ENCODE data around the gene MEPCE.

Gene MEPCE

DNA sequence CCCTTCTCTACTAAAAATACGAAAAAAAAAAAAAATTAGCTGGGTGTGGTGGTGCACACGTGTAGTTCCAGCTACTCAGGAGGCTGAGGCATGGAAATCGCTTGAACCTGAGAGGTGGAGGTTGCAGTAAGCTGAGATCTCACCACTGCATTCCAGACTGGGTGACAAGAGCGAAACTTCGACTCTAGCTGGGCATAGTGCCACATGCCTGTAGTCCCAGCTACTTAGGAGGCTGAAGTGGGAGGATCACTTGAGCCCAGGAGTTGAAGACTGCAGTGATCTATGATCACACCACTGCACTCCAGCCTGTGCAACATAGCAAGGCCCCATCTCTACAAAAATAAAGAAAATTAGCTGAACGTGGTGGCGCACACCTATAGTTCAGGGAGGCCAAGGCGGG lies 35.7 kb downstream of the MEPCE start:
- DNase-seq, result no peak

DNA sequence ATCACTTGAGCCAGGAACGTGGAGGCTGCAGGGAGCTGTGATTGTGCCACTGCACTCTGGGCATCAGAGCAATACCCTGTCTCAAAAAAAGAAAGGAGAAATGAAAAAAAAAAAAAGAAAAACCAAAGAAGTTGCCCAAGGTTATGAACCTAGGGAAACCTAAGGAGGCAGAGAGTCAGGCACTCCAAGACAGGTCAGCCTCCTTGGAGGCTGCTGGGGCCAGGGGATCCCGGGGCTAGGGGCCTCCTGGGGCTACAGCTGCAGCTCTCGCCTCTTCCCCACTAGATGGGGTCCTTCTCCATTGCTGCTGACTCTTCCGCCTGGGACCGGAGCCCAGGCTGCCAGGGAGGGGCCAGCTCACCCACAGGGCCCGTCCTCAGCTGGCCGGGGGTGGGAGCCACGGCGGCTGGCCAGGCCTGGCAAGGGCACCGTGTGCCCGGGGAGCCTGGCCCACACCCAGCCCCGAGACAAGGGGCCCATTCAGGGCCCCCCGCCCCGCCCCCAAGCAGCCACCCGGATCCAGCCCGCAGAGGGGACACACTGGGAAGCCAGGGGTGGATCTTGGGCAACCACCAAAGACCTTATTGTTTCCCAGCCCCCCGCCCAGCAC lies 36.2 kb downstream of the MEPCE start:
- DNase-seq, result no peak

DNA sequence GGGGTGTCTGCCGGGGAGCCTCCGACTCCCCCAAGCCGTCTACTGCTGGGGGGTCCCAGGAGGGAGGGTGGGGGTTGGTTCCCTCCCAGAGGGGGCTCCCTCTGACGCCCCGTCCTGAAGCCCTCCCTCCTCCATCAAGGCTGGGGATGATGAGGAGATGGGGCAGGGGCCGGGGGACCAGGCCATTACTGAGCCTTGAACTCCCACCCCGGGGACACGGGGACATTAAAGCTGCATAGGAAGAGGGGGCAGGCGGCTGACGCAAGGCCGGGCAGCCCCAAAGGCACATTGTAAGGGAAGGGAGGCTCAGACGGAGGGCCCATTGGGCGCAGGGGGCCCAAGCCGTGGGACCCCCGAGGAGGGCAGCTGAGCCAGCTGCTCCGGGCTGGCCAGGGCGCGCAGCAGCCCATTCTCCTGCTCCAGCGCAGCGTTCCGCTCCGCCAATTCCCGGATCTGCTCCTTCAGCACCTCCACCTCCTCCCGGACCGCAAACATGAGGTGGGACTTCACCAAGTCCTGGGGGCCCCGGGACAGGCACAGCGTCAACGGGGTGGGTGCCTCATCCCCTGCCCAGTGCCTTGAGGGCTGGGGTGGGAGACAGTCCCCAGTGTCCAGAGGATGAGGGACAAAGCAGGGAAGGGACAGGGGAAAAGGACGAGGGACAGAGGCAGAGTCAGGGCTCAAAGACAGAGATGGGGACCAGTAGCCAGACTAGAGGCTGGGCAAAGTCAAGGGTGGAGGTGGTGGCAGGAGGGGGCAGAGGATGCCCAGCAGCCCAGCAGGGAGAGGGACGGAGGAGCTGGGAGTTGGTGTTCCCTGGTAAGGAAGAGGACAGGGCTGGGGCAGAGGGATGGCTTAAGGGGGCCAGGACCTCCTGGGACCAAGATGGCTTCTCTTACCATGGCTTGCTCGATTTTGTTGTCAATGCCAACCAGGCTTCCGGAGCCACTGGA lies 37.3 kb downstream of the MEPCE start:
- DNase-seq, result no peak

DNA sequence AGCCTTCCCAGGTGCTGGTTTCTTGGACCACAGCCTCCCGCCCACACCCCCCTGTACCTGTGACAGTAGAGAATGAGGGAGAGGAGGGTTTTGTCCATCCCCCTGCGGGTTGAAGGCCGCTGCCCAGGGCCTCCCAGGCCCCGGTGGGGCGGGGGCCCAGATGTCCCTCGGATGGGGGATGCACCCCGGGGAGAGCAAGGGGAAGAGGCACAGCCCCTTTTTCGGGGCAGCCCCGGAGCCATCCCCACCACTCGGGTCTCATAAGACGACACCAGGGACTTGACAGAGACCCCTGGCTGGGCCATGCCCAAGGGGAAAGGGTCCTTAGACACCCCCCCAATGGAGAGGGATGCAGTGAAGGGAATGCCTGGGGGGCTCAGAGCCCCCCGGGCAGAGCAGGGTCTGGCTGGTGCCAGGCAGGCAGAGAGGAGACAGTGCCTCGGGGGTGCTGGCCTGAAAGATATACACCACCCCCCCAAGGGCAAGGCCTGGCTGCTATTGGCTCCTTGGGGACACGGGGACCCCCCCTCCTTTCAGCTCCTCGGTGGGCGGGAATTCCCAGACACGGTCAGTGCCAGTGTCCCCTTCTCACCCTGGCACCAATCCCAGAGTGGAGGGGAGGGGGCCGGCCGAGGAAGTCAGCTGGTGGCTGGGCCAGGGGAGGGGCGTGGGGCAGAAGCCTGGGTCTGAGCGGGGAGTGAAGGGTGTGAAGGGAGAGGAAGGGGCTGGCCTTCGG lies 38.2 kb downstream of the MEPCE start:
- no peak for DNase-seq

DNA sequence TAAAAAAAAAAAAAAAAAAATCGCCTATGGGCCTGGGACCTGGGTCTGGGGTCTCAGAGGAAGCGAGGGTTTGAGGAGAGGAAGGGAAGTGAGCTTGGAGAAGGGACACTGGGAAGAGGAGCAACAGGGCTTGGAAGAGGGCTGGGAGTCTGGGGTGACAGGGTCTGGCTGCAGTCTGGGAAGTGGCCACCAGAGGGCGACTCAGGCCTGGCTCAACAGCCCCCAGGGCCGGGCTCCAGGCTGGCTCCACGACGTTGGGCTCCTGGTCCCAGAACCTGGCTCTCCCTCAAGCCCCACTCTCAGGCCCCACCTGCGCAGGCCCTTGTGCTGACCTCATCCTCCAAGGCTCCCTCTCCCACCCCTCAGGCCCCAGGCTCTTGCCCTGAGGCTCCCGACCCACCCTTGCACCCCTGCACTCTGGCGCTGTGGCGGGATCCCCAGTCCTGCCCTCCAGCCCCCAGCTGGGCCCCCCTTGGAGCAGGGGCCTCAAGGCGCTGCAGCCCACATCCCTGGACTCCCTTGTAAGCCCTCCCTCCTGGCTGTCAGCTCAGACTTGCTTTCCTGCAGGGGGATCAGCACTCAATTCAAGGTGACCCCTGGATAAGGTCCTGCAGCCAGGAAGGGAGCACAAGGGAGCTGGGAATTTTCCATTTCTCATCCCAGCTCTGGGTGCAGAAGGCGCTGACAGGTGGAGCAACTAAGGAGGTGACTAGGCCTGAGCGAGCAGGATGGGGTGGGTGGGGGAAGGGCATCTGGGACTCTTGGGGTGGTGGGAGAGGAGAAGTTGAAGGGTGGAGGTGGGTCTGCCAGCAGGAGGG lies 39.8 kb downstream of the MEPCE start:
- DNase-seq, result peak; percentile 98

DNA sequence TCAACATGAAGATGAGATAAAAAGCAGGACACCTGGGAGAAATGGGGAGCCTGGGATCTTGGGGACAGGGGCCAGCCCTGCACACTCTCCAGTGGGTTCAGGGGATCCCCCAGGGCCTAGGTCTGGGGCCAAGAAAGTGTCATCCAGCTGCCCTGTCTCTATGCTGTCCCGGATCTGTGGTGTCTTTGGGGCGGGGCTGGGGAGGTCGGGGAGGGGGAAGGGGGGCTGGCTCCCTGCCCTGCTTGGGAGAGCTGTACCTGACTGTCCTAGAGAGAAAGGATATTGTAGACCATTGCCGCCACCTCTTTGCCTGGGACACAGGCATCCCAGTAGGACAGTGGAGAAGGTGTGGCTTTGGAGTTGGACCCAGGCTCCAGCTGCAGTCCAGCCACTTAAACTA lies 41.4 kb downstream of the MEPCE start:
- no peak for DNase-seq

DNA sequence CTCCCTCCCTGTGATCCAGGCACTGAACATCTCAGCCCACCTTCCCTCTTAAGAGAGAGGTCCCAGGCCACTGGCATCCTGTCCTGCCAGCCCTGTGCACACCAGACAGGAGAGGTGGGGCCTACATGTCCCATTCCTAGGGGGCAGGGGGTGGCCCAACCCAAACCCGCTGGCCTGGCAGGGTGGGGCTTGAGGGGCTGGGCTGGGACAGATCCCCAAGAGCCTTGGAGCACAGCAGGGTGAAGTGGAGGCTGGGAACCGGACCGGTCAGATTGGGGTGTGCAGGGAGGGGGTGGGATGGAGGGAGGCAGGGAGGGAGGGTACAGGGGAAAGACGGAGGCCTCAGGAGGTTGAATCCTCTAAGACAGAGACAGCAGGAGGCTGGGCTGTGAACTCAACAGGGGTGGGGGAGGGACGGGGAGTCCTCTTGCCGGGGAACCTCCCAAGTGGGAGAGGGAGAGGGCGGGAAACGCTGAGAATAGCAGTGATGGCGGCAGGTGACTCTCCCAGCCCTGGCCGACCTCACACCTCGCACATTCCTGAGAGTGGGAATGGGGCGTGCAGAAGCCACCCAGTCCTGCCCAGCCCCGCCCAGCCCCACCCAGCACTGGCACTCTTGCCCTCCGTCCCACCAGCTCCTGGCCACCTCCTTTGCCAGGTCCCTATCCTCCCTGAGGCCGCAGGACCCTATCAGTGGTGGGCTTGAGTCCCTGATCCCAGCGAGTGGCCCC lies 42.7 kb downstream of the MEPCE start:
- no peak for DNase-seq

DNA sequence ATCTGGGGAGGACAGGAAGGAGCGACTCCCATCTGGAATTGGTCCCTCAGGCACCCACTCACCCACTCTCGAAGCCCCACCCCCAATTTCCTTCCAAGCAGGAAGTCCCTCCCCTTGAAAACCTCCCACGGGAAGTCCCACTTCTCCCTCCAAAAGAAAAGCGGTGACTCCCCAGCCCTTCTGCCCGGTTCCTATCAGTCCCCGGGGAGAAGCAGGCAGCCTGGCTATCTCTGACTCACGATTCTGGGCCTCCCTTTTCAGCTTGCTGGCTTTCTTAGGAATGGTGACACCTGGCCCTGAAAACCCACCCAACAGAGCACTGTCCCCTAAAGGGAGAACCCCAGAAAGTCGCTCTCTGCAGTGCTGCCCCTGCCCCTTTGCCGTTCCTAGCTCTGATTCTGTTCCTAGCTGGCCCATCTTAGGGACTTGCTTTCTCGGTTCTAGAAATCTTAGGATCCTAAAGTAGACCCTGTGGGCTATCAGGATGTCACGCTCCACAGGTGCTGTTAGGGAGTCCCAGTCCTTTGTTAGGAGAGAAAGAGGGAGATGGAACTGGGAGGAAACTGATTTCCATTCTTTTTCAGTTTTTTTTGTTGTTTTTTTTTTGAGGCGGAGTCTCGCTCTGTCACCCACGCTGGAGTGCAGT lies 43.3 kb downstream of the MEPCE start:
- no peak for DNase-seq

DNA sequence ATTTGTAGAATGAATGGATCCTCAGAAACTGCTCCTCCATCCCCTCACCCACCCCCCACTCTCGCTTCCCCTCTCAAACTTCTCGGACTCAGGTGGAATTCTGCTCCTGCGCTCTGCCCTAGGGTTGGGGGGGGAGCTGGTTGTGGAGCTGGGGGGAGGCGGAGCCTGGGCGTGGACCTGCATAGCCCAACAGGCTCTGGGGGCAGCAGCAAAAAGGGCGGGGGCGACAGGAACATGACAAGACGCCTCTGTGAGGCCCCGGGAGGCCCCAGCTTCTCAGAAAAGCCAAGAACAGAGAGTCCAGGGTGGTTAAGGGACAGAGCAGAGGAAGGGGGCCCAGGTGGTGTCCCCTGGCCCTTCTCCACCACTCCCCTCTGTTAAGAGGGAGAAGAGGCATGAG lies 45.9 kb downstream of the MEPCE start:
- no peak for DNase-seq

DNA sequence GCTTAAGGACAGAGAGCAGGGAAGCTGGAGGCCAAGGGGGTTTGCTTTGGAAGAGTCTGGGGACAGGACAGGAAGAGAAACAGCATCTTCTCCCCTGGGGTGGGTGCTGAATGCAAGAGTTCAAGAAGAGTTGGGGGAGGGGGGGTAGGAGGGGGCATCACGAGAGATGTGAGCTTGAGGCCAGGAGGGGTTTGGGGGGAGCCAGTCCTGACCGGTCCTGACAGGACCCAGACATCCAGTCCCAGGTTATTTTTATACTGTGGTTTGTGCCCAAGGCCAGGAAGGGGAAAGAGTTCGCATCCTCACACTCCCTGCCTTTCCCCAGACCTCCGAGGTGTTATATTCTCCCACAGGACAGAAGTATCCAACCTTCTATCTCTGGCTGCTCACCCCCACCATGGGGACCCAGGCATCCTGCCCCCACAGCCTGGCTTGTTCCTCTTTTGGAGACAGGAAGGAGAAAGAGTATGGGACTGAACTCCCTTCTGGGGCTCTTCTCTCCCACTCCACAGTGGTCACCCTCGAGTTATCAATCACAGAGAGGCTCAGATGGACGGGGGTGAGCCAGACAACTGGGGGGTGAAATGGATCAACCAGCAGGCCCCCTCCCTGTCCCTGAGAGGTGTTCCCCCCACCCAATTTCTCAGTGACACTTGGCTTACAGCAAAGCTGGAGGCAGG lies 46.6 kb downstream of the MEPCE start:
- no peak for DNase-seq

DNA sequence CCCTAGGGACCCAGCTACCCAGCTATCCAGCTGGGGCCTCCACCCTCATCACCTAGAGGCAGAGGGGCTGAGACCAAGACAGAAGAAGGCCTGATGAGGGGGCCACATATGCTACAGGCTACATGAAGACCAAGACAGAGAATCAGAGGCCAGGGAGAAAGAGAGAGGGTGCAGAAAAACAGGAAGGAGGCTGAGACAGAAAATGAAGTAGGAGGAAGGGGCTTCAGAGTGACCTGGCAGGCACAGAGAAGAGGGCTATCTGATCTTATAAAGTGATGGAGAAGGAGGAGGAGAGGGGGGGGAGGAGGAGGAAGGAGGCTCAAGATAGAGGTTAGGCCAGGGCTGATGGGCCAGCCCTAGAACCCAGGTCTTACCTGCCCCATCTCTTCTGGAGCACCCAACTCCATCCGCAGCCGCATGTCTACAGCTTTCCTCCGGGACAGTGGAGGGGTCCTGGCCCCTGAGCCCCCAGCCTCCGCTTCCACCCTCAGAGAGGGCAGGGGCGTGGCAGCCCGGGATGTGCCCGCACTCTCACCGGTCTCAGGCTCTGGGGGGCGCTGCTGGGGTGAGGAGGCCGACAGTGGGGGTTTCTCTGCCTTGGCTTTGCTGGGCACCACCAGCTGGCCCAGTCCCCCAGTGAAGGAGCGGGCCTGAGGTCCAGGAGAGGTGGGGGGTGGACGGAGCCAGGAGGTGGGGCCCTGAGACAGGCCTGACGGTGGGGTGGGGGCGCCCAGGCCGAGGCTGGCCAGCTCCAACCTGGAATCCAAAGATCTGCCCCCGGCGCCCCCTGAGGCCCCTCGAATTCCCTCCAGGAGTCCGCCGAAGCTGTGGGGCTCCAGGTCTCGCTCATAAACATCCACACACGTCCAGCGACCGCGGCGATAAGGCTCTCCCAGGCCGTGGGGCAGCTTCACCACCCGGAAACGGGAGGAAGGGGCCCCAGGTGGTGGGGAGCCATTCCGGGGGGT lies 47.6 kb downstream of the MEPCE start:
- peak; percentile 83 for DNase-seq

DNA sequence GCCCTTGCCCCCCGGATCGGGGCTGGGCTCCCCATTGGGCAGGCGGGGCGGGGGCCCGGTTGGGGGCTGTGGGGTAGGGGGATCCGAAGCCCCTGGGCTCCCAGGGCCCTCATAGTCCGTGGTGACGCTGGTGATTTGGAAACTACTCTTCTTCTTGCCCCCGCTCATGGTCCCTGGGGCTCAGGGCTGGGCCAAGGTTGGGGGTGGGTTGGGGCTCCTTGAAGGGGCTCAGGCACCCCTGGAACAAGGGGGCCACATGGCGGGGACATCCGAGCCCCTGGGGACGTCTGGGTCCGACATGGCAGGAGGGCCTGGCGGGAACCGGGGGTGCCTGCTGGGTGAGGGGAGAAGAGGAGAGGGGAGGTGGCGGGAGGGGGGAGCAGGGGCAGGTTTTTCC lies 48.2 kb downstream of the MEPCE start:
- no peak for DNase-seq

DNA sequence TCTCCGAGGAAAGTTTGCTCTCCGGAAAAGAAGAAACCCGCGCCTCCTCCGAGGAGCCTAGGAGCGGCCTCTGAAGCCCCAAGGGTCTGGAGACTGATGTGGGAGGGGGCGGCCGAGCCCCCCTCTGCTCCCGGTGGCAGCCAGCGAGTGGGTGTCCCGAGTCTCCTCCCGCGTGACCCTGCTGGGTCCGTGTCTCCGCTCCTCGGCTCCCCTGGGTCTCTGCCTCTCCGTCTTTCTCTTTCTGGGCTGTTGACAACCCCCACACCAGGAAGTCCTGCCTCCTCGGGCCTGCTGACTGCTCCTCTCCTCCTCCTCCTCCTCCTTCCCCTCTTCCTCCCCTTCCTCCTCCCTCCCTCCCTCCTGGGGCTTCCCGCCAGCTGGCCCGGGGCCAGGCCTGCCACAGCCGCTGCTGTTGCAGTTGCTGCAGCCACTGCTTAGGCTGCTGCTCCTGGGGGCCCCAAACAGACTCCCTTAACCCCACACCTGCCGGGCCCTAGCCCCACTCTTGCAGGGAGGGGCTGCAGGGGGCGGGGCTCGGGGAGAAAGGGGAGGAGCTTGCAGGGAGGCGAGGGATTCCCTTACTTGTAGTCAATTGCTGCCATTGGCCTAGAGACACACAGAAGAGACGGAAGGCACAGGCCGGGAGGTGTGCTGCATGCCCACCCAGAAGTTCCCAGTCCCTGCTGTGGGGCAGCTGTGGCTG lies 49.5 kb downstream of the MEPCE start, which contains the start of gene TSC22D4:
TSS of gene TSC22D4 (minus strand) at position 257 of the 703 bp plus-strand sequence. CDS start 1,176 bp downstream, outside the sequence.
- peak; percentile 94 for DNase-seq

DNA sequence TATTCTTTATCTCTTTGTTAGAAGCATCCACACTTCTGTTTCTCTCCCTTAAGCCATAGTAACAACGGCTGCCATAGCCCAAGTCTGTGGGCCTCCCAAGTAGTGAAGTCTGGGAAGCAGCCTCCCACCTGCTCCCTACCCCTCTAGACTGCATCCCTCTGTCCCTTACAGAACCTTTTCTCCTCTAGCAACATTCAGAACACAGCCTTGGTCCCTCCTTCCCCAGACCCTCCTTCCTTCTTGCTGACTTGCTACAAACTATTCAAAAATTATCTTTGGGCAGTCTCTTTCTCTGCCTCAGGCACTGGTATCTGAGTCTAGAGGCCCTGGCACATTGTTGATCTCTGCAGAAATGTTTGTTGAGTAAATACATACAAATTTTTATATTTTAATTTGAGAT lies 51.8 kb downstream of the MEPCE start:
- DNase-seq, result no peak

DNA sequence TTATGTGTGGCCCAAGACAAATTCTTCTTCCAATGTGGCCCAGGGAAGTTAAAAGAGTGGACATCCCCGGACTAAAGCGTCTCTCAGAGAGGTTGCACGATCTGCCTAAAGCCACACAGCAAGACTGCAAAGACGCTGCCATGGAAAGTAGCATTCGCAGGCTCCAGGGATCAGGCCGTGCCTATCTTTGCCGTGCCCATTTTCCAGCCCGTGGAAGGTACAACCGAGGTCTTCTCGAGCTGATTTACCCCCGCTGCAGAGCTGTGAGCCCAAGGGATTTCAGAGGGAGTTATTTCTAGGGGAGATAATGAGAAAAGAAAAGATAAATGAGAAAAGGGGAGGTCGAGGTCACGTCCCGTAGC lies 53.1 kb downstream of the MEPCE start:
- no peak for DNase-seq

DNA sequence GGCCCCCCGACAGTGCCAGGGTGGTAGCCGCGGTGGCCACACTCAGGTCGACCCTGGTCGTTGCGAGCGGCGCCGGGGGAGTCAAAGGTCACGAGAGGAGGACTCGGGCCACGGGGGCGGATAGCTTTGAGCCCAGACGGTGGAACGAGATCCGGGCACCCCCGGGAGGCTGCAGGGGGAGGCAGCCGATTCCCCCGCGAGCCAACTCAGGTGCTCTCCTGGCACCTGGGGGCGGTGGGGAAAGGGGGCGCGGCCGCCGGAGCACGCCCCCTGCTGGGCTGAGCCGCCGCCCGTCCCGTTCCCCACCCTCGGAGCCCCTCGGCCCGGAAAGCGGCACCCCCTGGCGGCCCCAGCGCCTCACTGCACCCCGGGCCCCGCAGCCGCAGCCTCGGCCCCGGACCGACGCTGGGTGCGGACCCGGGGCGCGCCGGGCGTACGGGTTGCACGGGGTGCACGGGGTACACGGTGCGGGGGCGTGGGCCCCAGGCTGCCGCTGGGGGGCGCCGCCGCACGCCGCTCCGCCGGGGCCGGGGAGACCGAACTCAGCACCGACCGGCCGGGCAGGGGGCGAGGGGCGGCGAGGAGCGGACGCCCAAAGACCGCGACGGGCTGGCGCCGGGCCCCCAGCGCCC lies 53.6 kb downstream of the MEPCE start:
- peak; percentile 96 for DNase-seq

All from activated CD8-positive, alpha-beta memory T cell treated with anti-CD3 and anti-CD28 coated beads, Interleukin-2, amount 50 U/mL, for 48 hours (primary cell).